Mesenchymal stem cell (in vitro differentiated cells and primary cell): ENCODE data around the gene PRR20A.
"Not testable (repeated sequence)": the region's sequence is repeated elsewhere in the genome, so short reads cannot be mapped to it uniquely, and the experiment has no call there.

Source experiments
- DNase-seq: peaks from one replicate; pipeline ENCODE4 v3.0.0-alpha.2; 2013
- H2AFZ ChIP-seq: one replicate; pipeline ENCODE4 v1.6.1; 2013; ENCODE audit warnings: low read depth, mild to moderate bottlenecking, control low read depth, inconsistent platforms, low read length, moderate library complexity
- H2AK5ac ChIP-seq: 2 replicates; pipeline ENCODE4 v1.6.1; 2013; ENCODE audit warnings: low read length, moderate library complexity, mild to moderate bottlenecking, inconsistent platforms; ENCODE audit not compliant: severe bottlenecking
- H2BK120ac ChIP-seq: one replicate; pipeline ENCODE4 v1.6.1; 2013; ENCODE audit warnings: low read depth, mild to moderate bottlenecking, inconsistent platforms, low read length, moderate library complexity
- H2BK12ac ChIP-seq, 2 experiments: one replicate each; pipeline ENCODE4 v1.6.1; 2013; ENCODE audit warnings: inconsistent platforms in 2 of 2, low read length in 2 of 2, mild to moderate bottlenecking in 2 of 2, moderate library complexity in 2 of 2, control low read depth in 1 of 2
- H2BK15ac ChIP-seq: one replicate; pipeline ENCODE4 v1.6.1; 2013; ENCODE audit warnings: mild to moderate bottlenecking, low read depth, inconsistent platforms; ENCODE audit not compliant: poor library complexity, severe bottlenecking
- H2BK5ac ChIP-seq: 2 replicates; pipeline ENCODE4 v1.6.1; 2013; ENCODE audit warnings: low read depth, mild to moderate bottlenecking, low read length, control low read depth, inconsistent platforms; ENCODE audit not compliant: poor library complexity, severe bottlenecking
- H3K14ac ChIP-seq, 2 experiments: one replicate each; pipeline ENCODE4 v1.6.1; 2013; ENCODE audit warnings: inconsistent platforms in 2 of 2, low read length in 2 of 2, control low read depth in 1 of 2, mild to moderate bottlenecking in 1 of 2, moderate library complexity in 1 of 2
- H3K18ac ChIP-seq, 2 experiments: one replicate each; pipeline ENCODE4 v1.6.1; 2013; ENCODE audit warnings: inconsistent platforms in 2 of 2, low read length in 2 of 2, control low read depth in 1 of 2, low read depth in 1 of 2, mild to moderate bottlenecking in 1 of 2
- H3K23ac ChIP-seq, 2 experiments: one replicate each; pipeline ENCODE4 v1.6.1; 2013; ENCODE audit warnings: inconsistent platforms in 2 of 2, low read length in 2 of 2, mild to moderate bottlenecking in 2 of 2, moderate library complexity in 2 of 2, control low read depth in 1 of 2
- H3K27ac ChIP-seq: 2 replicates; pipeline ENCODE4 v1.5.1; 2013; ENCODE audit warnings: mild to moderate bottlenecking, moderate library complexity, low read length, control low read depth, inconsistent platforms; ENCODE audit not compliant: poor library complexity, severe bottlenecking
- H3K27me3 ChIP-seq, 2 experiments: 2 replicates each; pipeline versions ENCODE4 v1.6.1 to v1.7.0; 2013; ENCODE audit warnings: low read length in 2 of 2, mild to moderate bottlenecking in 2 of 2, moderate library complexity in 2 of 2, control low read depth in 1 of 2, inconsistent platforms in 1 of 2; ENCODE audit not compliant: control insufficient read depth in 1 of 2, insufficient read depth in 1 of 2
- H3K36me3 ChIP-seq, 2 experiments: 2 replicates each; pipeline versions ENCODE4 v1.6.1 to v1.7.0; 2013; ENCODE audit warnings: low read length in 2 of 2, control low read depth in 1 of 2, inconsistent platforms in 1 of 2, low read depth in 1 of 2, mild to moderate bottlenecking in 1 of 2; ENCODE audit not compliant: insufficient read depth in 2 of 2, control insufficient read depth in 1 of 2
- H3K4ac ChIP-seq, 2 experiments: one replicate each; pipeline ENCODE4 v1.6.1; 2013; ENCODE audit warnings: inconsistent platforms in 2 of 2, low read length in 2 of 2, mild to moderate bottlenecking in 2 of 2, moderate library complexity in 2 of 2, control low read depth in 1 of 2, low read depth in 1 of 2
- H3K4me1 ChIP-seq: 2 replicates; pipeline ENCODE4 v1.6.1; 2013; ENCODE audit warnings: low read depth, low read length, control low read depth; ENCODE audit not compliant: control insufficient read depth, insufficient read depth
- H3K4me2 ChIP-seq: 2 replicates; pipeline ENCODE4 v1.6.1; 2013; ENCODE audit warnings: low read length, mild to moderate bottlenecking, inconsistent platforms; ENCODE audit not compliant: poor library complexity, severe bottlenecking
- H3K4me3 ChIP-seq, 2 experiments: 2 replicates each; pipeline versions ENCODE4 v1.5.1 to v1.7.0; 2013; ENCODE audit warnings: low read length in 2 of 2, mild to moderate bottlenecking in 2 of 2, control low read depth in 1 of 2, low read depth in 1 of 2; ENCODE audit not compliant: insufficient read depth in 1 of 2
- H3K79me1 ChIP-seq: replicated peaks from 2 replicates; pipeline ENCODE4 v1.6.1; 2013; ENCODE audit warnings: mild to moderate bottlenecking, control low read depth, low read length, inconsistent platforms; ENCODE audit not compliant: poor library complexity, severe bottlenecking
- H3K9ac ChIP-seq: 2 replicates; pipeline ENCODE4 v1.7.0; 2013; ENCODE audit warnings: mild to moderate bottlenecking, low read length, moderate library complexity
- H3K9me3 ChIP-seq: 2 replicates; pipeline ENCODE4 v1.7.0; 2013; ENCODE audit warnings: mild to moderate bottlenecking, low read length; ENCODE audit not compliant: control insufficient read depth
- H4K8ac ChIP-seq: one replicate; pipeline ENCODE4 v1.6.1; 2013; ENCODE audit warnings: inconsistent platforms, mild to moderate bottlenecking, low read length, moderate library complexity
- H4K91ac ChIP-seq: one replicate; pipeline ENCODE4 v1.6.1; 2013; ENCODE audit warnings: mild to moderate bottlenecking, low read length, inconsistent platforms
- WGBS: methylation state at CpG from one replicate; pipeline ENCODE4 v1.1.7; 2013; ENCODE audit warnings: mixed read lengths; 5-methylcytosine and 5-hydroxymethylcytosine counted together

The PRR20A gene

GRCh38 chr13:57136093-57136492, 4.6 kb upstream of the PRR20A start:
- WGBS: 82% methylated on average over 2 of the region's 2 CpGs
- Histone ChIP-seq H3K9ac (no peak overlapping the region), H3K9me3 (peaks cover 6% of the 10 kb centered on the region), H3K23ac (no peak overlapping the region), H3K4me1 (no peaks in the 10 kb centered on the region), H3K36me3 (no peaks in the 10 kb centered on the region), H2BK120ac (no peak overlapping the region), H3K18ac (no peak overlapping the region), H3K79me1 (no peaks in the 10 kb centered on the region), H2BK12ac (no peak overlapping the region), H4K91ac (no peak overlapping the region), H4K8ac (no peak overlapping the region), H2BK5ac (no peak overlapping the region), H3K4me2 (no peak overlapping the region), H3K27me3 (no peaks in the 10 kb centered on the region), H2BK15ac (no peak overlapping the region), H3K14ac (no peak overlapping the region), H2AK5ac (no peak overlapping the region), H2AFZ (no peak overlapping the region), H3K4ac (no peak overlapping the region), H3K27ac (no peak overlapping the region), H3K4me3 (no peak overlapping the region)
- no peak for DNase-seq

- Histone ChIP-seq H3K9me3 (no peaks in the 10 kb centered on the region), H2AFZ (no peak overlapping the region), H3K18ac (no peak overlapping the region), H3K36me3 (no peaks in the 10 kb centered on the region), H3K4ac (no peak overlapping the region), H3K9ac (no peak overlapping the region), H2BK15ac (no peak overlapping the region), H3K79me1 (no peaks in the 10 kb centered on the region), H3K27ac (no peak overlapping the region), H3K14ac (no peak overlapping the region), H2BK5ac (no peak overlapping the region), H3K4me3 (no peak overlapping the region), H3K4me2 (no peak overlapping the region), H4K91ac (no peak overlapping the region), H3K27me3 (no peaks in the 10 kb centered on the region), H2AK5ac (no peak overlapping the region), H3K4me1 (no peaks in the 10 kb centered on the region), H2BK12ac (no peak overlapping the region), H2BK120ac (no peak overlapping the region), H4K8ac (no peak overlapping the region), H3K23ac (no peak overlapping the region)
- 82% methylated on average over 2 of the region's 4 CpGs for WGBS
- DNase-seq: no peak
Observed at GRCh38 chr13:57137585-57137984, 3.1 kb upstream of the PRR20A start.

GRCh38 chr13:57138988-57139387, 1.7 kb upstream of the PRR20A start:
- no peak overlapping the region for H3K4ac ChIP-seq
- no peak for DNase-seq
- H4K91ac ChIP-seq: no peak overlapping the region
- H2BK15ac ChIP-seq: no peak overlapping the region
- H2BK120ac ChIP-seq: no peak overlapping the region
- no peaks in the 10 kb centered on the region for H3K36me3 ChIP-seq
- H3K9ac ChIP-seq: no peak overlapping the region
- H2BK5ac ChIP-seq: no peak overlapping the region
- no peaks in the 10 kb centered on the region for H3K27me3 ChIP-seq
- H3K23ac ChIP-seq: no peak overlapping the region
- no CpG with 5 or more reads among the region's 5 CpGs for WGBS
- no peak overlapping the region for H3K14ac ChIP-seq
- no peaks in the 10 kb centered on the region for H3K9me3 ChIP-seq
- no peak overlapping the region for H3K18ac ChIP-seq
- no peaks in the 10 kb centered on the region for H3K79me1 ChIP-seq
- H3K4me2 ChIP-seq: no peak overlapping the region
- H2BK12ac ChIP-seq: no peak overlapping the region
- H3K4me3 ChIP-seq: no peak overlapping the region
- H2AK5ac ChIP-seq: no peak overlapping the region
- no peak overlapping the region for H4K8ac ChIP-seq
- no peak overlapping the region for H3K27ac ChIP-seq
- no peak overlapping the region for H2AFZ ChIP-seq
- no peaks in the 10 kb centered on the region for H3K4me1 ChIP-seq

DNA sequence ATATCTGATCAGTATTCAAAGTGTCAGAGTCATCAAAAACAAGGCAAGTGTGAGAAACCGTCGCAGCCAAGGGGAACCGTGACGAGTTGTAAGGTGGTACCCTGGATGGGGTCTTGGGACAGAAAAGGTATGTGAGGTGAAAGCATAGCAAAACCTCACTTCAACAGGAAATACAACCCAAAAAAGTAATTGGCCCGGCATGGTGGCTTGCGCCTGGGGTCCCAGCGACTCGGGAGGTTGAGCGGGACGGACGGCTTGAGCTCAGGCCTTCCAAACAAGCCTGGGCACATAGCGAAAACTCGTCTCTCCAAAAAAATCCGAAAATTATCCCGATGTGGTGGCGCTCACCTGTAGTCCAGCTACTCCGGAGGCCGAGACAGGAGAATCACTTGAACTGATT, 937 bp upstream of the PRR20A start:
- not testable (repeated sequence) for H2BK15ac ChIP-seq, H2AFZ ChIP-seq, H2AK5ac ChIP-seq, H3K27me3 ChIP-seq, H3K4ac ChIP-seq, H2BK12ac ChIP-seq, H3K4me3 ChIP-seq, DNase-seq, H3K9ac ChIP-seq, H3K4me2 ChIP-seq, H3K27ac ChIP-seq, H4K91ac ChIP-seq, H3K9me3 ChIP-seq, H4K8ac ChIP-seq, H2BK5ac ChIP-seq, H3K36me3 ChIP-seq, H3K4me1 ChIP-seq, H3K23ac ChIP-seq, H2BK120ac ChIP-seq, H3K14ac ChIP-seq, H3K79me1 ChIP-seq, H3K18ac ChIP-seq
- no CpG with 5 or more reads among the region's 18 CpGs for WGBS
